ENCODE data around the gene PRDX5.

PRDX5 gene

DNA sequence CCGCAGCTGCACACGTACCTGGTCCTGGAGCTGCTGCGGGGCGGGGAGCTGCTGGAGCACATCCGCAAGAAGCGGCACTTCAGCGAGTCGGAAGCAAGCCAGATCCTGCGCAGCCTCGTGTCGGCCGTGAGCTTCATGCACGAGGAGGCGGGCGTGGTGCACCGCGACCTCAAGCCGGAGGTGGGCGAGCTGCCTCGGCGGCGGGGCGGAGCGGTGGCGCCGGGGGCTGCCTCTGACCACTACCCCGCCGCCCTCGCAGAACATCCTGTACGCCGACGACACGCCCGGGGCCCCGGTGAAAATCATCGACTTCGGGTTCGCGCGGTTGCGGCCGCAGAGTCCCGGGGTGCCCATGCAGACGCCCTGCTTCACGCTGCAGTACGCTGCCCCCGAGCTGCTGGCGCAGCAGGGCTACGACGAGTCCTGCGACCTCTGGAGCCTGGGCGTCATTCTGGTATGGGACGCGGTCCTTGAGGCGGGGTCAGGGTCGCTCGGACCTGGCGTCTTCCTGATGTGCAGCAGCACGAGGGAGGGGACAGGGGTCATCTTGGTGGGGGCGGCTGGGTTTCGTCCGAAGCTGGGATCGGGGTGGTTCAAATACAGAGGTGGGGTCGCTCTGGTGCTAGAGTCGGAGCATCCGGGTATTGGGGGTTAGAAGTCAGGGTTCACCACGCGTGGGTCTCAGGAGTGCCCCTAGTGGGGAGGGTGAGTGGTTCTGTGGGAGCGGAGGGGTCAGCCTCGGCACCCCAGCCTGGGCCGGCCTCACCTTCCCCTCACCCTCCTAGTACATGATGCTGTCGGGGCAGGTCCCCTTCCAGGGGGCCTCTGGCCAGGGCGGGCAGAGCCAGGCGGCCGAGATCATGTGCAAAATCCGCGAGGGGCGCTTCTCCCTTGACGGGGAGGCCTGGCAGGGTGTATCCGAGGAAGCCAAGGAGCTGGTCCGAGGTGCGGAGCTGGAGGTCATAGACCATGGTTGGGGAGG lies 51.8 kb downstream of the PRDX5 start:
- TF ChIP-seq, protein P1, sequence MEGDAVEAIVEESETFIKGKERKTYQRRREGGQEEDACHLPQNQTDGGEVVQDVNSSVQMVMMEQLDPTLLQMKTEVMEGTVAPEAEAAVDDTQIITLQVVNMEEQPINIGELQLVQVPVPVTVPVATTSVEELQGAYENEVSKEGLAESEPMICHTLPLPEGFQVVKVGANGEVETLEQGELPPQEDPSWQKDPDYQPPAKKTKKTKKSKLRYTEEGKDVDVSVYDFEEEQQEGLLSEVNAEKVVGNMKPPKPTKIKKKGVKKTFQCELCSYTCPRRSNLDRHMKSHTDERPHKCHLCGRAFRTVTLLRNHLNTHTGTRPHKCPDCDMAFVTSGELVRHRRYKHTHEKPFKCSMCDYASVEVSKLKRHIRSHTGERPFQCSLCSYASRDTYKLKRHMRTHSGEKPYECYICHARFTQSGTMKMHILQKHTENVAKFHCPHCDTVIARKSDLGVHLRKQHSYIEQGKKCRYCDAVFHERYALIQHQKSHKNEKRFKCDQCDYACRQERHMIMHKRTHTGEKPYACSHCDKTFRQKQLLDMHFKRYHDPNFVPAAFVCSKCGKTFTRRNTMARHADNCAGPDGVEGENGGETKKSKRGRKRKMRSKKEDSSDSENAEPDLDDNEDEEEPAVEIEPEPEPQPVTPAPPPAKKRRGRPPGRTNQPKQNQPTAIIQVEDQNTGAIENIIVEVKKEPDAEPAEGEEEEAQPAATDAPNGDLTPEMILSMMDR (IDR thresholded peaks at IDR 0.05; ENCODE audit: low read length, missing control alignments), result no peak
- DNase-seq (ENCODE audit: low read depth), result no peak
- H3K4me3 ChIP-seq (replicated peaks; ENCODE audit: low read depth, low read length), result no peak overlapping the region

DNA sequence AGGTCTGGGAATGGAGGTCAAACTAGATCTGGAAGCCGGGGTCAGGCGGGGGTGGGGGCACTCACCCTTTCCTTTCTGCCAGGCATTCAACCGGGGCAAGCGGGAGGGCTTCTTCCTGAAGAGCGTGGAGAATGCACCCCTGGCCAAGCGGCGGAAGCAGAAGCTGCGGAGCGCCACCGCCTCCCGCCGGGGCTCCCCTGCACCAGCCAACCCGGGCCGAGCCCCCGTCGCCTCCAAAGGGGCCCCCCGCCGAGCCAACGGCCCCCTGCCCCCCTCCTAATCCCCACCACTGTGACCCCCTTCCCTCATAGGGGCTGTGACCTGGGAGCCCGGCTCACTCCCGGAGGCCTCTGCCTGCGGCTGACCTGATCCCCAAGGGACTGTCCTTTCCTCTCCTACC lies 53.3 kb downstream of the PRDX5 start:
- TF ChIP-seq, protein P1 (IDR thresholded peaks at IDR 0.05; ENCODE audit: low read length, missing control alignments), result no peak
- DNase-seq (ENCODE audit: low read depth), result no peak
- H3K4me3 ChIP-seq (replicated peaks; ENCODE audit: low read depth, low read length), result no peak overlapping the region

All from fibroblast of pulmonary artery (primary cell).